GM21529 (cell line): ENCODE results near the gene TAF4.

Experiments used
- ATAC-seq: cut with Tn5 transposase; IDR thresholded peaks from one replicate; pipeline ENCODE4 v1.9.1; 2021; ENCODE audit not compliant: unreplicated experiment

TAF4 gene

DNA sequence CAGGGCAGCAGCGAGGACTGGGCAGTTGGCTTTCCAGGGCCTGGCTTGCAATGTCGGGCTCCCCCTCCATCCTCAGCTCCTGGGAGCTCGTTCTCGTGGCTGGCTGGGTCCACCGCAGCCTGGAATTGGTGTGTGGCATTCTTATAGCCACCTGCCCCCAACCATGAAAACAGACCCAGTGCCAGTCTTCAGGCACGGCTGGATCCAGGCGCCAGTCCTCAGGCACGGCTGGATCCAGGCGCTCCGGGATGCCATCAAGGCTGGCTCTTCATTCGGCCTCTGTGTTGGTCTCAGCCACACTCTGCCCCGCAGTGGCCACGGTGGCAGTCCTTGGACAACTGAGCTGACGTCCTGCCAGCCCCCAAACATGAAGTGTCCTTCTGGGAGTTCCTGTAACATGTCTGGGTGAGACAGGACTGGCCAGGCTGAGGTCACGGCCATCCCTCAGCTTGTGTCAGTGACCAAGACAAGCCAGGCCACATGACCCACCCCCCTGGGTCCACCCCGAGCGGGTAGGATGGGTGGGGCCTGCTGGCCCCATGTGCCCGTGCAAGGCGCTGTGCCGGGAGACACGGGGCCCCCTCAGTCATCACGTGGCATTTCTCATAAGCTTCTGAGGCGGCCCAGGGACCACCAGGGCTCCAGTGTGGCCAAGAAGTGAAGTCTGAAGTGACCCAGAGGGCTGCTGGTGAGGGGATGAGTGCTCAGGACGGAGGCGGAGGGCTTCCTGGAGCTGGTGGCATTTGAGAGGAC lies 99.0 kb downstream of the TAF4 start:
- no peak for ATAC-seq

DNA sequence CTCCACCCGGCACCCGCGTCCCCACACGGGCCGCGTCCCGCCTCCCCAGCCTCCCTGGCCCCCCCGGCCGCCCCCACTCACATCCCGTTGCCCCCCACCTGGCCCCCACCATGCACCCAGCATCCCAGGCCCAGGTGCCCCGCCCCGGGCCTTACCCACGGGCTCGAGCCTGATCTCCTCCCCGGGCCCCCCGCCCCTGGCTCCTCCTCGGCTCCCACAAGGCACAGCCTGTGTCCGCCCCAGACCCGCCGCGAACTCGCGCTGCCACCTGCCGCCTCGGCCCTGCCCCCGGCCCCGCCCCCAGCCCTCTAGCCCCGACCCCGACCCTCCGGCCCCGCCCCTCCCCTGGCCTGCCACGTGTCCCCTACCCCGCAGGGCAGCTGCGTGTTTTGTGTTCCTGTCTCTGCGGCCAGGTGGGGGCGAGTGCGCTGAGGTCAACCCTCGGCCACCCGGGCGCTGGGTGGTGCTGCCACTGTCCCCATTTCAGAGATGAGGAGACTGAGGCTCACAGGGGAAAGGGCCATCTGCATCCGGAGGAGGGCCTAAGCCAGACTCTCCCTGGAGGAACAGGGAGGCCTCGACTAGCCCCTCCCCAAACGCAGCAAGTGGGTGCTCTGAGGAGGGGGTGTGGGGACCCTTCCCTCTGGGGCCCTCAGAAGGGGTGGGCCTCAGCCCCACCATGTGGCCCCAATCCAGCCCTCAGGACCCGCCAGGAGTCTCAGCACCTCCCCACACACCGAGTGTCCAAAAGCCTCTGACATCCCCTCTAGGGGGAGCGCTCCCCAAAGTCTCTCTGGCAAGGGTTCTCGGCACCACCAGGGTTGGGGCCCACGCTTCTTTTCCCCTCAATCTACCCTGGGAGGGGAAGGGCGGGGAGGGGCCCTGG lies 99.8 kb downstream of the TAF4 start:
- no peak for ATAC-seq

DNA sequence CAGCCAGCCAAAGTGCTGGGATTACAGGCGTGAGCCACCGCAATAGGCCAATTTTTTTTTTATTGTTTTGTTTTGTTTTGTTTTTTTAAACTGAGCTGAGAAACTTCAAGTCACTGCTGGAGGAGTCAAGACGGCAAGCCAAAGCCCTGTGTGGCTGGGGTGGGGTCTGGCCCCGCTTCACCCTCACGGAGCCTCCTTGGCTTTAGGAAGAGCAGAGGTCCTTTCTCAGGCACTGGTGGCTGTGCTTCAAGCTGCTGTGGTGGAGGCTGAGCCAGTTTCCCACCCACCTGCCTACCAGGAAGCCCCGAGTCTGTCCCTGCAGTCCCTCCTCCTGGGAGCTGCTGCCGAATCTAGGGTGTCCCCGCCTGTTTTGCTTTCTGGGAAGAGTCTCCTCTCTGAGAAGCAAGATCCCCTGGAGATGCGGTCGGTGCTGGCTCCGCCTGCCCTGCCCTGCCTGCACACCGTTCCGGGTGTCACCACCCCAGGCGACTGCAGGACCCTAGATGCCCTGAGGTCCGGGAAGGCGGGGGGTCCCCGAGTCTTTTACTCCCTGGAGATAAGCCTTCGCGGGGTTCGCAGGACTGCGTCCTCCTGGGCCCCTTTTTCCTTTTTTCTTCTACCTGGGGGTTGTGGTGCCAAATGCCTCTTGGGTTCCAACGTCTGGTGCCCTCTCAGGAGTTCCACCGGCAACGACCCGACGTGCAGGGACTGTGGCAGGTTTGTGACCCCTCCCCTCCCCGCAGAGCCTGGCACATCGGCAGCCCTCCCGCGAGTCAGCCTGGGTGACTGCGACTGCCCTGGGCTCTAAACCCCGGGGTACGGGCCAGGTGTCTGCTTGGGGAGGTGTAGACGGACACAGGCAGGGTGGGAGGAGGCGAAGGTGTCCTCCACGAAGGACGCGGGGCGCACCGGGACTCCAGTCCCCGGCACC lies 100.7 kb downstream of the TAF4 start:
- ATAC-seq, result no peak

DNA sequence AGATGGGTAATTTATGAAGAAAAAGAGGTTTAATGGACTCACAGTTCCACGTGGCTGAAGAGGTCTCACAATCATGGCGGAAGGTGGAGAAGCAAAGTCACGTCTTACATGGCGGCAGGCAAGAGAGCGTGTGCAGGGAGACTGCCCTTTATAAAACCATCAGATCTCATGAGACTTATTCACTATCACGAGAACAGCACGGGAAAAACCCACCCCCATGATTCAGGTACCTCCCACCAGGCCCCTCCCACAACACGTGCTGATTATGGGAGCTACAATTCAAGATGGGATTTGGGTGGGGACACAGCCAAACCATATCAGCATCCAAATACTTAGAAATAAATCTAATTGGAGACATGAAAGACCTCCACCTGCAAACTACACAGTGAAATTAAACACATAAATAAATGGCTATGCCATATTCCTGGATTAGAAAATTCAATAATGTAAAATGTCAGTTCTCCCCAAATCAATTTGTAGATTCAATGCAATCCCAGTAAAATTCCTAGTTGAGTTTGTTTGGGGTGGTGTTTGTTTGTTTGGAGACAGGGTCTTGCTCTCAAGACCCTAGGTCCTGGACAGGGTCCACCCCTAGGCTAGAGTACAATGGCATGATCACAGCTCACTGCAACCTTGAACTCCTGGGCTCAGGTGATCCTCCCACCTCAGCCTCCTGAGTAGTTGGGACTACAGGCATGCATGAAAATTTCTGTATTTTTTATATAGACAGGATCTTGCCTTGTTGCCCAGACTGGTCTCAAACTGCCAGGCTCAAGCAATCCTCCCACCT lies 101.6 kb downstream of the TAF4 start:
- ATAC-seq, result no peak

DNA sequence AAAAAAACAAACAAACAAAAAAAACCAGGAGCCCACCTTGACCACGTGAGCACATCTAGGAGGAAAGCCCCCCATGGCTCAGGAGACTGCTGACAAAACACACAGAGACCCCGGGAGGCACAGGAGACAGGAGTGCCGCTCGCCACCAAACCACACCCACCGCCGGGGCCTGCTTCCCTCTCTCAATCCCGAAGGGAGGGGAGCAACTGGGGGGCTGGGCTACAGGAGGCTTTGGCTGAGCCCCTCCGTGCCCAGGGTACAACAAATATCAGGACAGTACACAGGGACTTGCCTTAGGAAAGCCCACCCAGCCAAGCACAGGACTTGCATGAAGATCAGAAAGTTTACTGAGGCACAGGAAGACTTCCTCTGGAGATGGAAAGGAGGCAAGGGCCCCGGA lies 102.5 kb downstream of the TAF4 start:
- no peak for ATAC-seq

DNA sequence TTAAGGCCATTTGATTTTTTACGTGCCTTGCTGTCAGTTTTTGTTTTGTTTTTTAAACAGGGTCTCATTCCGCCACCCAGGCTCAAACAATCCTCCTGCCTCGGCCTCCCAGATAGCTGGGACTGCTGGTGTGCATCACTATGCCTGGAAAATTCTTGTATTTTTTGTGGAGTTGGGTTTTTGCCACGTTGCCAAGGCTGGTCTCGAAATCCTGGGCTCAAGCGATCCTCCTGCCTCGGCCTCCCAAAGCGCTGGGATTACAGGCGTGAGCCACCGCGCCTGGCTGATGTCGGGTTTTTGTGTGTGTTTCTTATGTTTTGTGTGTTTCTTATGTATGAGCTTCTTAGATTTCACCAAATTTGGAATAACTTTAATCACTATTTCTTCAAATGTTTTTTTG lies 104.8 kb downstream of the TAF4 start:
- no peak for ATAC-seq

DNA sequence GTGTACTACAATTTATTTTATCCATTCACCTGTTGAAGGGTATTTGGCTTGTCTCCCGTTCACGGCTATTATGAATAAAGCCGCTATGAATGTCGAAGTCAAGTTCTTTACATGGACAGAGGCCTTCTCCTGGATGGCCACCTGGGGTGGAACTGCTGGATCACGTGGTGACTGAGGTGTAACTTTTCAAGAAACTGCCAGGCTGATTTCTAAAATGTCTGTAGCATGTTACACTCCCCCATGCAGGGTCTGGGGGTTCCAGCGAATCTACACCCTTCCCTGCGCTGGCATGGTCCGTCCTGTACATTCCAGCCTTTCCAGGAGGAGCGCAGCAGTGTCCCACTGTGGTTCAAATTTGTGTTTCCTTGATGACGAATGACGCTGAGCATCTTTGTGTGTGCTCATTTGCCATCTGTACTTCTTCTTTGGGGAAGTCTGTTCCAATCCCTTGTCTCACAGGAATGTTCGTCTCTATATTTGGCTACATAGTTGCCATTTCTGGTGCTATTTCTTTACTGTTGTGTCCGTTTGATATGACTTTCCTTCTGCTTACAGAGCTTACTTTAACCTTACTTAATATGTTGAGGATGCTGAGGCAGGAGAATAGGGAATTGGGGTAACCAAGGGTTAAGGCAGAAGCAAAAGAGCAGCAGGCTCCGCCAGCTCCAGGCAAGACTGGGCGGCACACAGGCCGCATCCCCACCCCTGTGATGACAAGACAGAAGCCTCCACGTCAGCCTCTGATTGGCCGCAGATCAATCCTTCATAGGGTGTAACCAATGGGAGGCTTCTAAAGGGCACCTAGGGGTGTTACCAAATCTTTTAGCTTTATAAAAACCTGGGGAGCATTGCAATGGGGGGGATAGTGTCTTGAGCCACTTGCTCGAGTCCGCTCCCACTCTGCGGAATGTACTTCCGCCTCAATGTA lies 106.6 kb downstream of the TAF4 start:
- ATAC-seq, result no peak

DNA sequence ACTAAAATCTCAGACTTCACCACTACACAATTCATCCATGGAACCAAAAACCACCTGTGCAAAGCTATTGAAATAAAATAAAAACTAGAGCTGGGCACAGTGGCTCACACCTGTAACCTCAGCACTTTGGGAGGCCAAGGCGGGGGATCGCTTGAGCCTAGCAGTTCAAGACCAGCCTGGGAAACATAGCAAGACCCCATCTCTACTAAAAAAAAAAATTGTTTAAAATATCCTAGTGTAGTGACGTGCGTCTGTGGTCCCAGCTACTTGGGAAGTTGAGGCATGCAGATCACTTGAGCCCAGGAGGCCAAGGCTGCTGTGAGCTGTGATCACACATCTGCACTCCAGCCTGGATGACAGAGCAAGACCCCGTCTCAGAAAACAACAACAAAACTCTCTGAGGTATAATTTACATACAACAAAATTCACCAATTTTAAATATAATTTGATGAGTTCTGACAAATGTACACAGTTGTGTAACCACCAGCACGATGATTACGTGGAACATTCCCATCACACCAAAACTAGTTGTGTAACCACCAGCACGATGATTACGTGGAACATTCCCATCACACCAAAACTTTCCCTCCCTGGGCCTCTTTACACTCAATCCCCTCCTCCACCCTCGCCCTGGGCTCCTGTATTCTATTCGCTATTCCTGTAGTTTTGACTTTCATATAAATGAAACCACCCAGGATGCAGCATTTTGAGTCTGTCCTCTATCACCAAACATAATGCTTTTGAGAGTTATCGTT lies 107.5 kb downstream of the TAF4 start:
- ATAC-seq, result no peak

DNA sequence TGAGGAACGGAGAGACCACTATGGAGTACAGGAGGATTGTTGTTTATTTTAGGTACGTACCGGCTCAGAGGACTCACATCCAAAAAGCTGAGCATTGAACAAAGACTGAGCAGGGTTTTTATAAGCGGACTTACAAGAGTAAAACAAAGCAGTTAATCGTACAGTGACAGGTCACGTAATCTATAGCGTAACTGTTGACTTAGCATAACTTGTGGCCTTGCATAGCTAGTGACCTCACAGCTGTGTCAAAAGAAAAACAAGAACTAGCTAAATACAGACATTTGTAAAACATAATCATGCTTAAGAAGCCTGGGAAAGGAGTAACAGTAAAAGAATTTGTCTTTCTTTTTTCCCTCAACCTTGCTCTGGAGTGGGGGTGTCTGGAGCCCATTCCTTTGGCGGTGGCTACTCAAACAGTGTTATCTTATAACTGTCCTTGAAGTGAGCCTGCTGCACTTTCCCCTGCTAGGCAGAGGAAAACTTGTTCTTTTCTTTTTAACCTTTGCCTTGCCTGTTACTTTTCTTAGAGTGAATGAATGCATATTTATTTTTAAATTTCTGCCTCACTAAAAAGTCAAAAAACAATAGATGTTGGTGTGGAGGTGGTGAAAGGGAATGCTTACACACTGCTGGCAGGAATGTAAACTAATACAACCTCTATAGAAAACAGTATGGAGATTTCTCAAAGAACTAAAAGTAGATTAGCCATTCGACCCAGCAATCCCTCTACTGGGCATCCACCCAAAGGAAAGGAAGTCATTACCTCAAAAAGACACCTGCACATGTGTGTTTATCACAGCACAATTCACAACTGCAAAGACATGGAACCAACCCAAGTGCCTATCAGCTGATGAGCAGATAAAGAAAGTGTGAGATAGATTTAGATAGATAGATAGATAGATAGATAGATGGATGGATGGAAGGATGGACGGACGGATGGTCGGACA lies 109.0 kb downstream of the TAF4 start:
- no peak for ATAC-seq

DNA sequence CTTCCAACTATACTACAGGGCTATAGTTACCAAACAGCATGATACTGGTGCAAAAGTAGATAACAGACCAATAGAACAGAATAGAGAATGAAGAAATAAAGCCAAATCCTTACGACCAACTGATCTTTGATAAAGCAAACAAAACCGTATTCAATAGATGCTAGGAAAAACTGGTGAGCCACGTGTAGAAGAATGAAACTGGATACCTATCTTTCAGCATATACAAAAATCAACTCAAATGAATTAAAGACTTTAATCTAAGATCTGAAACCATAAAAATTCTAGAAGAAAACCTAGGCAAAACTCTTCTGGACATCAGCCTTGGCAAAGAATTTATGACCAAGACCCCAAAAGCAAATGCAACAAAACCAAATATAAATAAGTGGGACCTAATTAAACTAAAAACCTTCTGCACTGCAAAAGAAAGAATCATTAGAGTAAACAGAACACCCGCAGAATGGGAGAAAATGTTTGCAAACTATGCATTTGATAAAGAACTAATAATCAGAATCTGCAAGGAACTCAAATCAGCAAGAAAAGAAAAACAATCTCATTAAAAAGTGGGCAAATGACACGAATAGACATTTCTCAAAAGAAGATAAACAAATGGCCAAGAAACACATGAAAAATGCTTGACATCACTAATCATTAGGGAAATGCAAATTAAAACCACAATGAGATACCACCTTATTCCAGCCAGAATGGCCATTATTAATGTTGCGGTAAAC lies 109.8 kb downstream of the TAF4 start:
- no peak for ATAC-seq

DNA sequence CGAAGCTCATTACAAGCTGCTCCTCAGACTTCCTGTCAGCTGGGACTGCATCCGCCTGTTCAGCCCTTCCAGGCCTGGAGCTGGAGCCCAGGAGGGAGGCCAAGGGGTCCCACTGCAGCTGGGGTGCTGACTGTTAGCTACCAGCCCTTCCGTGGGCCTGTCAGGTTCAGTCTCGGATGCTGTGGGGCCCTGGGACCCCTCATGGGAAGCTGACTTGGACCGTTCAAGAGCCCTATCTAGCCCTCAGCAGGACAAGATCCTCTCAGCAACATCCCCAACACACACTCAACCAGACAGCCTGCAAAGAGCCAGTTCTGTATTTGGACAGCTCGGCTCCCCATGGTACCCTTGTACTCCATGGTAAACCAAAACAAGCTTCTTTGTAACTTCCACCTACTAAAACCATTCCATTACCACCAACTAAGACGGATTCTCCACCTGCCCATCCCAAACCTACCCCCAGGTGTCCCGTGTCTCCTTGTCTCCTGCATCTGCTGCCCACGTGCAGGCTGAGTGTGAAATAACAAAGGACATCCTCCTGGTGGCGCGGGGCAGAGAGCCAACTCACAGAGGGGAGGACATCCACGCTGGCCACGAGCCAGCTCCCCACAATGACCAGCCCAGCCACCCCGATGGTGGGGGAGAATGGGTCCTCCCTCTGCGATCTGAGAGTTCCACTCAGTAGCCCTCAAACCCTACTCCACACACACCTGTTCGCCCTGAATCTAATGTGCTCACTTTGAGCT lies 111.2 kb downstream of the TAF4 start:
- ATAC-seq, result no peak

DNA sequence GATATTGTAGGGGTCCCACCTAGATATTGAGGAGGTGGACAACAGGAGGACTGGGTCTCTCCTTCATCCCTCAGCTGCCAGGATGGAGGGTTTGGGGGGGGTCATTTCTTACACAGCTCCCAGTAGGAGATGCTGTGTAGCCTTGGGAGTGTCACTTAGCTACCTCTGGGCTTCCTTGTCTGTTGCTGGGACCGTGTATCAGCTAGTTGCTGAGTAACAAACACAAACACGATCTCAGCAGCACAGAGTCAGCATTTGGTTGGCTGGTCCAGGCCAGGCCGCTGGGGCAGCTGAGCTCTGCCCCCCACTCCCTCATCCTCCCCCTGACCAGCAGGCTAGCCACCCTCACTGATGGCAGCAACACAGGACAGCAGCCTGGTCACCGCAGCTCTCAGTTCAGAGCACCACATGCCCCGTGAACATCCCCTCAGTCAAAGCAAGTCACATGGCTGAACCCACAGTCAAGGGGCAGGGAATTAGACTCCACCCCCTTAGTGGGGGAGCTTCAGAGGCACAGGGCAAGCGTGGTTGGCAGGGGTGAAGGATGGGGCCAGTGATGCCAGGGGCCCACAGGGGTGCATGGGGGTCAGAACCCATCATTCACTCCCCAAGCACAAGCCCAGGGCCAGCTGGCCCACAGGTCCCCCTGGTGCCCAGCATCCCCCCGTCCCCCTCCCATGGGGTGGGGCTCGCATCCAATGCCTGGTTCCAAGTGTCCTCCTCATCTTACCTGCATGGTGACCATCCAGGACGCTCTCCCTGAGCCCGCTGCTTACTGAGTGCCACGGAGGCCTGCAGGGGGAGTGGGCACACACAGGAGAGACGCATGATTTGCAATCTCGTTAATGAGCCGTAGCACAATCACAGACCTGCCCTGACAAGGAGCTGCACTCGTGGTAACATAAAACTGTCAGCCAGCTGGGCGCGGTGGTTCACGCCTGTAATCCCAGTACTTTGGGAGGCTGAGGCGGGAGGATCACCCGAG lies 112.4 kb downstream of the TAF4 start:
- ATAC-seq, result no peak

DNA sequence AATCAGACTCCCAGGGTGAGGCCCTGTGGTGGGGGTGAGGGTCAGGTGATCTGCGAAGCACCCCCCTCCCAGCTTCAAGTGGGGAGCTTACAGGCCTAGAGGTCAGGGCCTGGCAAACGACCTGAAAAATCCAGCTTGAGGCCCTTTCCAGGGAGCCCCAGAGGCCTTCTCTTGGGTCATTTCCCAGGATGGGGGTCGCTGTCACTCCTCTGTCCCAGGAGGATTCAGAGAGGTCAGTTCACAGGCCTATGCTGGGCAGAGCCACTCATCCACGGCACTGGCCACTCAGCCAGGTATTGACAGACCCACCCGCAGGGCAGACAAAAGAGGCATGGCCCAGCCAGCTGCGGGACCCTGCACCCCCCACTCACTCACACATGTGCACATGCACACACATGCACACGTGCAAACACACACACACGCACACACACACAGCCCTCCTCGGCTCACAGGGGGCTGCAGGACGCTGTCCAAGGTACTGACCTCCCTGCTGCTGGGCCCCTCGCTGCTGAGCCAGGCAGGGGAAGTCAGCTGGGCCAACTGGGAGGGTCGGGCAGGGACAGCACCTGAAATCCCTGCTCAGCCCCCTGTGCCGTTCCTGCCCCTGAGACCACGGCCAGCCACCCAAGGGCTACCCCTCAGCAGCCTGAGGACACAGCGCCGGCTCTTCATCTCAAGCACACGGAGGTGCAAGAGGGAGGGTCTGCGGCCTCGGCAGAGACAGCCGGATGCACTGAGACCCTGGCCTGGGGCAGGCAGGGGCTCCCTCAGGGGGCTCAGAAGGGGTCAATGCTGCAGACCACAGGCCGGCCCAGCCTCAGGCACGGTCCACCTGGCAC lies 113.8 kb downstream of the TAF4 start:
- ATAC-seq, result no peak

DNA sequence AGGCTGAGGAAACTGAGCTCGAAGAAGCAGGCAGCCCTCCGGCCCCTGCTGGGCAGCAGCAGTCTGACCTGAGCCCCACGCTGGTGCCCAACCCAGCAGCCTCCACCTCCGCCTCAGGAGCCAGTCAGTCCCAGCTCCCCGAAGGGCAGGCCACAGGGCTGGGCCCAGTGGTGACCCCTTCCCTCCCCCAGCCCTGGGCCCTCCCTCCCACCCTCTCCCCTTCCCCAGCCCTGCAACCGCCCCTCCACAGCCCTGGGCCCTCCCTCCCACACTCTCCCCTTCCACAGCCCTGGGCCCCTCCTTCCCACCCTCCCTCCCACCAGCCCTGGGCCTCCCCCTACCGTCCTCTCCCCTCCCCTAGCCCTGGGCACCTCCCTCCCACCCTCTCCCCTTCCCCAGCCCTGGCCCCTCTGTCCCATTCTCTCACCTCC lies 115.0 kb downstream of the TAF4 start:
- ATAC-seq, result no peak
